Vagina (tissue), 2 donors: ENCODE results near the gene RIOK3.

Source experiments
- POLR2A ChIP-seq, 2 donors: fragments of 450-650 bp; IDR thresholded peaks; one replicate each; pipeline ENCODE4 v1.6.1; 2017; ENCODE audit warnings: antibody characterized with exemption in 2 of 2, mild to moderate bottlenecking in 2 of 2, moderate library complexity in 2 of 2
- TF ChIP-seq, protein P1 (sequence below), 3 experiments: fragments of 450-650 bp in 2 of 3; fragments of 200-600 bp in 1 of 3; sonication (generic) in 1 of 3; IDR thresholded peaks; one replicate each; pipeline ENCODE4 v1.5.1; 2017 to 2019; ENCODE audit warnings: antibody characterized with exemption in 3 of 3, mild to moderate bottlenecking in 2 of 3, moderate library complexity in 2 of 3

DNA sequence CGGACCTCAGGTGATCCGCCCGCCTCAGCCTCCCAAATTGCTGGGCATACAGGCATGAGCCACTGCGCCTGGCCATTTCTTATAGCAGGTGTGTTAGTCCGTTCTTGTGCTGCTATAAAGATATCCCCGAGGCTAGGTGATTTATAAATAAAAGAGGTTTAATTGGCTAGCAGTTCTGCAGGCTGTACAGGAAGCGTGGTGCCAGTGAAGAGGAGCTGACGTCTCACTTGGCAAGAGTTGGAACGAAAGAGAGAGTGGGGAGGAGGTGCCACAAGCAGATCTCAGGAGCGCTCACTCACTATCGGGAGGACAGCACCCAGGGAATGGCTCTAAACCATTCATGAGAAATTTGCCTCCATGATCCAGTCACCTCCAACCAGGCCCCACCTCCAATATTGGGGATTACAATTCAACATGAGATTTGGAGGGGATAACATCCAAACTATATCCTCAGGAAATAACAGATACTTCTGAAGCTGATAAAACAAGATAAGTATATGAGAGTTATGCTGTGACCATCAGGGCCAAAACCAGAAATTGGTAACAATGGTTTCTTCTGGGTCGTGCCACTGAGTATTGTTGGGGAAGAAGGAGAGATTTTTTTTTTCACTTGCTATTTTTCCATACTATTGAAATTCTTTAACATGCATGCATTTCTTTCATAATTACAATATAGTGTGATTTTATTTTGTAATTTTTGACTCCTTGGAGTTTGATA lies 42.8 kb downstream of the RIOK3 start:
- TF ChIP-seq, protein P1, sequence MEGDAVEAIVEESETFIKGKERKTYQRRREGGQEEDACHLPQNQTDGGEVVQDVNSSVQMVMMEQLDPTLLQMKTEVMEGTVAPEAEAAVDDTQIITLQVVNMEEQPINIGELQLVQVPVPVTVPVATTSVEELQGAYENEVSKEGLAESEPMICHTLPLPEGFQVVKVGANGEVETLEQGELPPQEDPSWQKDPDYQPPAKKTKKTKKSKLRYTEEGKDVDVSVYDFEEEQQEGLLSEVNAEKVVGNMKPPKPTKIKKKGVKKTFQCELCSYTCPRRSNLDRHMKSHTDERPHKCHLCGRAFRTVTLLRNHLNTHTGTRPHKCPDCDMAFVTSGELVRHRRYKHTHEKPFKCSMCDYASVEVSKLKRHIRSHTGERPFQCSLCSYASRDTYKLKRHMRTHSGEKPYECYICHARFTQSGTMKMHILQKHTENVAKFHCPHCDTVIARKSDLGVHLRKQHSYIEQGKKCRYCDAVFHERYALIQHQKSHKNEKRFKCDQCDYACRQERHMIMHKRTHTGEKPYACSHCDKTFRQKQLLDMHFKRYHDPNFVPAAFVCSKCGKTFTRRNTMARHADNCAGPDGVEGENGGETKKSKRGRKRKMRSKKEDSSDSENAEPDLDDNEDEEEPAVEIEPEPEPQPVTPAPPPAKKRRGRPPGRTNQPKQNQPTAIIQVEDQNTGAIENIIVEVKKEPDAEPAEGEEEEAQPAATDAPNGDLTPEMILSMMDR (IDR thresholded peaks at IDR 0.05): no peak
- TF ChIP-seq POLR2A (IDR thresholded peaks at IDR 0.05): no peak
